HPDE6-E6E7 (cell line): ENCODE results near the gene SDHAF3.

Experiments
- DNase-seq: peaks from one replicate; pipeline ENCODE4 v3.0.0; 2011; ENCODE audit warnings: missing footprints; ENCODE audit errors: extremely low spot score

The SDHAF3 gene

GRCh38 chr7:97218767-97219166, 101.3 kb downstream of the SDHAF3 start:
- no peak for DNase-seq

- no peak for DNase-seq
These were observed 101.7 kb downstream of the SDHAF3 start for GRCh38 chr7:97219237-97219636.

GRCh38 chr7:97224316-97224715, 106.8 kb downstream of the SDHAF3 start:
- DNase-seq = no peak

GRCh38 chr7:97226541-97226940, 109.0 kb downstream of the SDHAF3 start:
- DNase-seq = no peak
